GM12891 (cell line): Measurements from ENCODE around the gene KIF26A.

Source experiments
- POLR2A ChIP-seq: IDR thresholded peaks from 2 replicates; pipeline ENCODE4 v1.6.1; 2011; ENCODE audit warnings: low read depth, low read length, control low read depth
- POLR2AphosphoS5 ChIP-seq: IDR thresholded peaks from 2 replicates; pipeline ENCODE4 v1.6.1; 2011; ENCODE audit warnings: low read depth, low read length, control low read depth
- SPI1 ChIP-seq: IDR thresholded peaks from 2 replicates; pipeline ENCODE4 v1.6.1; 2011; ENCODE audit warnings: low read depth, low read length, control low read depth
- TAF1 ChIP-seq: IDR thresholded peaks from 2 replicates; pipeline ENCODE4 v1.6.1; 2011; ENCODE audit warnings: low read depth, low read length, control low read depth

DNA sequence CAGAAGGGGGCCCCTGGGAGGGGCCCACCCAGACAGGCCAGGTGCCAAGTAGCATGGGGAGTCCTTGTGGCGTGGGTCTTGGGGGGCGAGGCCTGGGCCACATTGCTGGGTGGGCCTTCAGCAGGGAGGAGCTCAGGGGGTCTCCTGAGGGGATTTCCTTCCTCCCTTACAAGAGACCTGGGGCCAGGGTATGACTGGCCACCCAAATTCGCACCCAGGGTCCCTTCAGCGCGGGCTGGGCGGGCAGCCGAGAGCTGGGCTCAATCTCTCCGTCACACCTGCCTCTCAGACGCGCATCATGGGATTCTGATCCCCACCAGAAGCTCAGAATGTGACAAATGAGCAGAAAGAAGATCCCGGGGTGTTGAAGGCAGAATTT, 72.4 kb downstream of the KIF26A start:
- TF ChIP-seq POLR2A (no peak), TAF1 (no peak), SPI1 (no peak), POLR2AphosphoS5 (no peak)
